GM13977 (cell line): ENCODE data around the gene TBPL1.
"Not testable (repeated sequence)": the region's sequence is repeated elsewhere in the genome, so short reads cannot be mapped to it uniquely, and the experiment has no call there.

Experiments used
- DNase-seq: peaks from one replicate; pipeline ENCODE4 v3.0.0; 2012; ENCODE audit warnings: low spot score
- in situ Hi-C: fragments of 300-500 bp; cut with MboI; formaldehyde crosslinking; loops from one replicate; pipeline ENCODE4 v1.12.0; 2022; ENCODE audit warnings: low sequenced_read_pairs, low pct_unique_long_range_greater_than_20kb, mixed read lengths, inconsistent platforms; ENCODE audit not compliant: unreplicated experiment
- TF ChIP-seq, protein P1 (sequence below): IDR thresholded peaks from 2 replicates; pipeline ENCODE4 v1.5.1; 2012; ENCODE audit warnings: mild to moderate bottlenecking, control low read depth; ENCODE audit not compliant: insufficient read depth; ENCODE audit errors: extremely low read depth, missing control alignments

The TBPL1 gene

DNA sequence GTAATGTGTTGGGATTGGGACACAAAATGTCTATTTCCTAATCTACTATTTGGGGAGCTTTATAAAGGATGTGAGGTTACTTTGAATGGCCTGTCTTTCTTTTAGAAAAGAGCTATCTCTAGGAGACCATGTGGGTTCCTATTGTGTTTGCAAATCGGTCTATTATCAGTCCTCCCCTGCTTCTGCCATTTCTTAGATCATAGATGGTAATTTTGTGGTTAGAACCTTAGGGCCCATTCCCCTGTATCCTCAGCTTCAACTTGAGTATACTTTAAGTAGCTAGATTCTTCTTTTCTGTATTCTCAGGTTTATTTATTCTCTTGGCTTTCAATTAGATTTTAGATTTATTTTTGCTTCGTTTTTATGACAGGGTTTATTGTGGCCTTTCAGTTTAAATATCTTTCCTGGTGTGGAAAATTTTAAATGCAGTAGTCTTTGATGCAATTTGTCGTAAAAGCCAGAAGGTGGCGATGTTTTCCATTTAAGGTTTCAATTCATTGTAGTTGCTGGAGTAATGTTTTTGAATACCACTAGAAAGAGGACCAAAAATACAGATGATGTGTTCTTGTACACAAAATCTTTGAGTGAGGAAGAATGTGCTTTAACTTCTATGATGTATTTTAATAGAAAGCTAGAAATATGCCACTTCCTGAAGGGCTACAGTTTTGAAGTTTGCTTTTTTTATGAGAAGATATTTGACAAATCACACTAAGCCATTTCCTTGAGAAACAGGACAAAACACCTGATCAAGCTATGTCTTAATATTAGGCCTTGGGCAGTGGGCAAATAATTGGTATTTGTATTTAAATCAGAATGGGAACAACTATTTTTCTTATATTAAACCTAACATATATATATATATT, 20.3 kb downstream of the TBPL1 start:
- DNase-seq = peak; percentile 46
- in situ Hi-C loops = no loop called here
- TF ChIP-seq, protein P1, sequence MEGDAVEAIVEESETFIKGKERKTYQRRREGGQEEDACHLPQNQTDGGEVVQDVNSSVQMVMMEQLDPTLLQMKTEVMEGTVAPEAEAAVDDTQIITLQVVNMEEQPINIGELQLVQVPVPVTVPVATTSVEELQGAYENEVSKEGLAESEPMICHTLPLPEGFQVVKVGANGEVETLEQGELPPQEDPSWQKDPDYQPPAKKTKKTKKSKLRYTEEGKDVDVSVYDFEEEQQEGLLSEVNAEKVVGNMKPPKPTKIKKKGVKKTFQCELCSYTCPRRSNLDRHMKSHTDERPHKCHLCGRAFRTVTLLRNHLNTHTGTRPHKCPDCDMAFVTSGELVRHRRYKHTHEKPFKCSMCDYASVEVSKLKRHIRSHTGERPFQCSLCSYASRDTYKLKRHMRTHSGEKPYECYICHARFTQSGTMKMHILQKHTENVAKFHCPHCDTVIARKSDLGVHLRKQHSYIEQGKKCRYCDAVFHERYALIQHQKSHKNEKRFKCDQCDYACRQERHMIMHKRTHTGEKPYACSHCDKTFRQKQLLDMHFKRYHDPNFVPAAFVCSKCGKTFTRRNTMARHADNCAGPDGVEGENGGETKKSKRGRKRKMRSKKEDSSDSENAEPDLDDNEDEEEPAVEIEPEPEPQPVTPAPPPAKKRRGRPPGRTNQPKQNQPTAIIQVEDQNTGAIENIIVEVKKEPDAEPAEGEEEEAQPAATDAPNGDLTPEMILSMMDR = peak; percentile 61

DNA sequence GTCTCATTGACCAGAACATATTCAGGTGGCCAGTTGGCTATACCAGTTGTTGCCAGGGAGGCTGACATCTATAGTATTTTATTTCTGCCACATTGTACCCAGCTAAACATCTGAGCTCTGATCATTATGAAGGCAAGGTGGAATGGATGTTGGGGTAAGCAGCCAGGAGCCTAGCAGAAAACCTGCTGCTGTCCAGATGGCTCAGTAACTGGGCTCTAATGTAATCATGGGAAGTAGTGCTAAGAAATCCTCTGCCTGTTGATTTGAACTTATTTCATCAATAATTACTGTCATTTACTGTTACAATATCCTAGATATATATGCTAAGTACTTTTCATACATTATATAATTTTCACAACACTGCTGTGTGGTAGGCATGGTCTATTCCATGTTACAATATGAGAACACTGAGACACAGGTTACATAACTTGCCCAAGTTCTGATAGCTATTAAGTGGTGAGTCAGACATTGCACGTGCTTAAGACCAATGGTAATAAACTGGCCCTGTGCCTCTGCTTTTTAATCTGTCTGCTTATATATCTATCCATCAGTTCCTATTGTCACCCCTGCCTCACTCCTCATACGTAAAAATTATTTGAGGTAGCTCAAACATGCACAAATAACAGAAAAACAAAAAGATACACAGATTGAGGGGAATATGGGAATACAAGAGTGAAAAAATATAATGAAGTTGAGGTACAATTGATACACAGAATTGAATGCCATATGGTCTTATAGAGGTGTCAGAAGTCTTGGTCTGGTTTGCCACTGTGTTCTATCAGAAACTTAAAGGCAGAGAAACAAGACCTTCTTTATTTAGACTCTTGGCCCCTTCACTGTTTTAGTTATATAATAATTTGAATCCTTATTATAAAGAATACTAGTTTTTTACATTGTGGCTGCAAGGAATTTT, 25.2 kb downstream of the TBPL1 start:
- TF ChIP-seq, protein P1 = no peak
- in situ Hi-C loops = no loop called here
- no peak for DNase-seq

DNA sequence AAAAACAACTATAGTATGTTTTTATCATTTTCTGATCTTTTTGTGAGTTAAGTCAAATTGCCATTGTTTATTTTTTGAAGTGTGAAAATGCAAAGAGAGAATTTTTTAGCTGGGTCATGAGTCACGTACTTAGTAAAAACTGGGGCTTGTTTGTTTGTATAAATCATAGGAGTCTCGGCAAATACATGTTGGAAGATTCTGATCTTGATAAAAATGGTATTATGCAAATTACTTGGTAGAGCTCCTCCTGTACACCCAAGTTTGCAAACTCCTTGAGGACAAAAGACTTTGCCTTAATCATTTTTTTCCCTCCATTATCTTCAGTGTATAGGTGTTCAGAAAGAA, 25.8 kb downstream of the TBPL1 start:
- DNase-seq = no peak
- in situ Hi-C loops = no loop called here
- TF ChIP-seq, protein P1 = no peak

DNA sequence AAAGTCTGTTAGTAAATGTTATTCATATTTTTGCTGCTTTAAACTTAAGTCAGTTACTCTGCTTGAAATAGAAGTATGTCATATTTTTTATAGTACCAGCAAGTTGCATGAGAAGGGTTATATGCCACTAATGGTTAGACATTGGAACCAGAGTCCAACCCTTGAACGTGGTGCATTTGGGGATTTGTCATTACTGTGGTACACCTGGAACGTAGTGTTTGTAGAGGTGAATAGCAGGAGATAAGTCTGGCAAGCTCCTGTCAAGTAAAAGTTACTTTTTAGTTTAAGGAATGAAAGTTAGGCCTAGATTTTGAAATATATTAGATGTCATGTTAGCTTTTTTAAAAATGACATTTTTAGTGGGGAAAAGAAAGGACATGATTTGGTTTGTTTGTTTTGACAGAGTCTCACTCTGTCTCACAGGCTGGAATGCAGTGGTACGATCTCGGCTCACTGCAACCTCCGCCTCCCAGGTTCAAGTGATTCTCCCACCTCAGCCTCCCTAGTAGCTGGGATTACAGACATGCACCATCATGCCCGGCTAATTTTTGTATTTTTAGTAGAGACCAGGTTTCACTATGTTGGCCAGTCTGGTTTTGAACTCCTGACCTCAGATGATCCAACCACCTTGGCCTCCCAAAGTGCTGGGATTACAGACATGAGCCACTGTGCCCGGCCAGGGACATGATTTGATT, 26.4 kb downstream of the TBPL1 start:
- in situ Hi-C loops, DNase-seq: not testable (repeated sequence)

DNA sequence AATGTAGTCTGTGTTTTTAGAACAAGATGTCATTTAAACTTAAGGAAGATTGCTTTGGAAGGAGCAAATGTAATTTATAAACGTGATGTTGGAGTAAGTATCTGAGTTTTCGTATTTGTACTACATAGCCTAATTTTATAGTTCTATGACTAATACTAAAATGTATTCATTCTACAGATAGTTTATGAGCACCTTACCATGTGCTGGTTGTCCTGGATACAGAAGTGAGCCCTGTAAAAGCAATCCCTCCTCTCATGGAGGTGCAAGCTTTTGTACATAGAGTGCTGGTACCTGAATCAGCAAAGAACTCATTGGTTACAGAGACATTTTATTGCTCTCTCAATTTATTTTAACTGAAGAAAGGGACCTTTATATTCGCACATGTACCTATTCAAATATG, 27.1 kb downstream of the TBPL1 start:
- TF ChIP-seq, protein P1 = no peak
- in situ Hi-C loops = no loop called here
- no peak for DNase-seq

DNA sequence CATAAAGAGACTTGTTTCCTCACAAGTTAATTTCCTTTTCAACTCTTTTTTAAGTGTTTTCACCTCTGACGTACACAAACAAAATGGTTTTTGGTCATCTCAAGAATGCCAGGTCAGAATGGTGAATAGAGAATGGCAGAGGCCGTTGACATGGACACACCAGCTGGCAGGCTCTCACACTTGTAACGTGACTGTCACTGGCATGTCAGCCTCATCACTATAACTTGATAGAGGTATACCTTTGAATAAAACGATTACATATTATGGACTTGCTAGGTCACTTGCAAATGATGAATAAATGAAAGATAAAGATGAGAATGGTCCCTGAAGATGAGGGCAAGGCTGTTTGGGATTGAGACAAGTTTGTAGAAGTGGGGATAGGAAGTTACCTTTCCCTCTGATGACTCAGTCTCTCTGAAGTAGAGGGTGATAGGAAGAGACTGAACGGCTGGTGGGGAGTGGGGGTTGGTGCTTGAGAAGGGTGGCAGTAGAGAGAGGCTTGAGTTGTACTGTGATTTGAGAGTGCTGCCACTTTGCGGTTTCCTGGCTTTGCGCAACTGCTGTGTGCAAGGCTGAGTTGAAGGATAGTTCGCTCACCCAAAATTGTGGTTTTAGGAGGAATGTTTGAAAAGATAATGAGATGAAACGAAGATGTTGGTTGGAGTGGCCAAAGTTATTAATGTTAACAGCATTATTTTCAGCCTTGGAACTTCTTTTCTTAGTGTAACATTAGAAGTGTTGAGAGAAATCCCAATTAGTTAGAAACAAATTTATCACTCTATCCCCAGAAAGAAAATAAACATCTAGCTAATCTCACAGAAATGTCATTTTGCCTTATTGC, 30.3 kb downstream of the TBPL1 start:
- no peak for DNase-seq
- in situ Hi-C loops = no loop called here
- TF ChIP-seq, protein P1 = no peak
